Cardiac ventricle fibroblast (primary cell): ENCODE measurements around the gene SMIM11. TPM values are rescaled to one million over a fixed set of nuclear protein-coding genes. Genes with fewer than 3 reads are reported as not detected.

Experiments
- total RNA-seq: library from RNA; depleted of rRNA; stranded (reverse); fragments of >200 nt; gene quantifications from 2 replicates; pipeline ENCODE4 v1.2.3, GENCODE V29; 2015

SMIM11 gene, protein sequence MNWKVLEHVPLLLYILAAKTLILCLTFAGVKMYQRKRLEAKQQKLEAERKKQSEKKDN
- 1.3 and 19.6 TPM in 2 replicates for total RNA-seq

DNA sequence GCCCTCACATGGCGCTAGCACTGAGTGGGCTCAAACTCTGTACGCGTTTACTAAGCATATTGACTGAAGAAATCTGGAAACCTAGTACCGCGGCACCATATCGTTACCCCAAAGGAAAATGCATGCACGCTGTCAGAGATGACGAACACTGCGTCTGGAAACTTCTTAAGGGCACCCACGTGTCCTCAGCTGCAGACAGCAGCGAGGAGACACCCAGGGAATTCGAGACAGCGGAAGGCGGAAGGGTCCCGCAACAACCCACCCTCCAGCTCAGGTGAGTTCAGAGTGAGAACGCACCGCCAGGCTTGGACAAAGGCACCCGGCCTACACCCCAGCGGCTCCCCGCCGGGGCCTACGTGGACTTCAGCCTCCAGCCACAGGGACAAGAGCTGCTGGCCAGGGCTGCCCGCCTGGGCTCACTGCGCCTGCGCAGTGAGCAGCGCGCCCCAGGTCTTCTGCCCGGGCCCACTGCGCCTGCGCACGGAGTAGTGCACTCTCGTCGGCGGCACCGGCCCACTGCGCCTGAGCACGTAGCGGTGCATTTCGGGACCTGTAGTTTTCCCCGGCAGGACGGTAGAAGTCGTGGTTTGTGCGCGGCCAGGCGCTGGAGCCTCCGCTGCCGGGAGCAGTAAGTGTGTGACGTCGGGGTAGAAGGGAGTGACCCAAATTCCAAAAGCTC is at the start of gene SMIM11:
Gene SMIM11 (plus strand): TSS at position 568 of the 679 bp plus-strand sequence. CDS start 3,998 bp downstream, outside the sequence.

DNA sequence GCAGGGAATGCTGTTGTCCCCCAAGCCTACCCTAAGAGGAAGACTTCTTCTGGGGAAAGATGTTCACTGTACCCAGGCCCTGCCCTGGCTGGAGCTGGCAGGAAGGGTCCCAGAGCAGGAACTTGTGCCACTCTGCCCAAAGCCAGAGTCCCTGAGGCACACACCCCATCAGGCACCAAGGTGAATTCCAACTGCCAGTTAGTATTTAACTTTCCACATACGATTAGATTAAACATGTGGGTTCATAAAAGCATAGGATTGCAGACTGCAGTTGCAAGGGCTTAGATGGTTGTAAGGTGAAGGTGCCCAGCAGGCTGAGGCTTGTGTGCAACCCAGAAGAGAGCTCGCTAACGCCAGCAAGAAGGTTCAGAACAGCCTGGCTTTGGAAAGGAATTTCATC is 11.6 kb upstream of the SMIM11 start, which contains the start of gene KCNE2:
Gene KCNE2 (plus strand): TSS at position 274 of the 400 bp plus-strand sequence. CDS start 6,473 bp downstream, outside the sequence.

DNA sequence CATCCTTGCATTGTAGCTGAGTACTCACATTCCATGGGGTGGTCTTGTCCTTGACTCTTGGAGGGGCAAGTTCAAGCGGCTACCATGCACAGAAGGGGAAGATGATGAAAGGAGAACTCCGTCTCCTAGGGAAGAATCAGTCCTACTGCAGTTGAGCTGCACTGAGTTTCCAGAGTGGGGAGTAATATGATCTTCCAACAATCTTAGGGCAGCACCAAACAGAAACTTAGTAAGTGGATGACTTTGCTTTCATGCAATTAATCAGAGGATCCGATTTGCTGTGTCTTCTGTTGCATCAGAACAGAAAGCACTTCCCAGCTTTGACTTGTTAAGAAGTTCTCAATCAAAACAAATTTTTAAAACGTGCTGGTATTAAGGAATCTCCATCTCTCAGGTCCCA is 48.5 kb downstream of the SMIM11 start, which contains the start of gene SMIM34:
Gene SMIM34 (minus strand): TSS at position 147 of the 400 bp plus-strand sequence. CDS start 112 bp downstream, at position 35.

Other genes with a start within 250 kb of the SMIM11 start
- not detected in 2 replicates for gene KCNE2, start 11.5 kb upstream of the SMIM11 start, total RNA-seq
- not detected in 2 replicates for gene SMIM34, start 48.4 kb downstream of the SMIM11 start, total RNA-seq
- gene KCNE1, start 136.7 kb downstream of the SMIM11 start, total RNA-seq = 0.05 TPM in 1 of 2 replicates, not detected in the other
- gene RCAN1, start 239.6 kb downstream of the SMIM11 start, total RNA-seq = 11.4 and 14.3 TPM in 2 replicates